Prostate gland (tissue), 2 donors: Measurements from ENCODE around the gene DMAP1. TPM values are rescaled to one million over a fixed set of nuclear protein-coding genes. Genes with fewer than 3 reads are reported as not detected.
A peak's percentile ranks its signal among the peaks of the same experiment; 100 is the strongest.
"Not testable (repeated sequence)": the region's sequence is repeated elsewhere in the genome, so short reads cannot be mapped to it uniquely, and the experiment has no call there.

Source experiments
- DNase-seq: peaks from one replicate; pipeline ENCODE4 v3.0.0-alpha.2; 2019; ENCODE audit warnings: low spot score
- H3K27ac ChIP-seq, 2 donors: fragments of 200-600 bp; sonication (generic); 2 replicates each; pipeline ENCODE4 v1.5.1; 2017 to 2019
- H3K27me3 ChIP-seq: fragments of 200-600 bp; sonication (generic); replicated peaks from 2 replicates; pipeline ENCODE4 v1.5.1; 2019; ENCODE audit not compliant: insufficient read depth
- H3K36me3 ChIP-seq, 2 donors: fragments of 200-600 bp; sonication (generic); 1 replicate in 1 of 2; 2 replicates in 1 of 2; pipeline versions ENCODE4 v1.5.1 to v1.8.1; 2017 to 2019
- H3K4me1 ChIP-seq: fragments of 200-600 bp; sonication (generic); replicated peaks from 2 replicates; pipeline ENCODE4 v1.5.1; 2019
- H3K4me3 ChIP-seq, 2 donors: fragments of 200-600 bp; sonication (generic); 2 replicates each; pipeline ENCODE4 v1.5.1; 2017 to 2019
- H3K9me3 ChIP-seq: fragments of 200-600 bp; sonication (generic); 2 replicates; pipeline ENCODE4 v1.5.1; 2017
- CTCF ChIP-seq, 4 experiments: fragments of 200-600 bp in 2 of 4; fragments of 450-650 bp in 2 of 4; sonication (generic) in 2 of 4; IDR thresholded peaks; 1 replicate in 3 of 4; 2 replicates in 1 of 4; pipeline ENCODE4 v1.5.1; 2016 to 2019; ENCODE audit warnings: antibody characterized with exemption in 4 of 4, mild to moderate bottlenecking in 2 of 4, moderate library complexity in 2 of 4
- POLR2A ChIP-seq: fragments of 450-650 bp; IDR thresholded peaks from one replicate; pipeline ENCODE4 v1.6.1; 2016; ENCODE audit warnings: antibody characterized with exemption, mild to moderate bottlenecking
- POLR2AphosphoS5 ChIP-seq: sonication (generic); formaldehyde crosslinking; IDR thresholded peaks from one replicate; pipeline ENCODE4 v1.6.1; 2017; ENCODE audit warnings: antibody characterized with exemption
- WGBS: methylation state at CpG from one replicate; pipeline ENCODE4 v1.1.5; 2018; 5-methylcytosine and 5-hydroxymethylcytosine counted together
- intact Hi-C: fragments of 100-400 bp; cut with DNase I; formaldehyde crosslinking; loops from one replicate; pipeline ENCODE4 v1.14.2; 2022
- total RNA-seq, 2 donors: library from RNA; depleted of rRNA; stranded (reverse); fragments of >200 nt; gene quantifications; one replicate each; pipeline ENCODE4 v1.1.0, GENCODE V29; 2016

DMAP1 gene
- 10 to 100 TPM; 50.6 to 84.0 TPM for total RNA-seq

GRCh38 chr1:44213222-44214112 lies at the start of gene DMAP1:
TSS of gene DMAP1 (plus strand) at chr1:44213471. CDS start at chr1:44213754, 283 bp downstream.
- Histone ChIP-seq H3K4me1 (peaks cover 8% of the 10 kb centered on the region), H3K36me3 (peaks cover 0 to 4% of the 10 kb centered on the region in 2 donors), H3K27me3 (no peaks in the 10 kb centered on the region), H3K9me3 (no peaks in the 10 kb centered on the region), H3K4me3 (peak within 1 kb of the TSS; percentile 62 to 73), H3K27ac (peak within 1 kb of the TSS; percentile 67 to 76)
- peak; percentile 73 for DNase-seq
- 1% methylated on average over 44 of the region's 44 CpGs for WGBS
- TF ChIP-seq POLR2A (peak; percentile 32), CTCF (IDR thresholded peaks at IDR 0.05) (peak in 2 of 4 experiments; percentile 40 to 47), POLR2AphosphoS5 (peak; percentile 95)
- intact Hi-C loops = loop anchor here (2.0 to 10.0 kb wide), 3 partner anchors 81 to 381 kb away; partner anchors contain the start of gene ERI3

GRCh38 chr1:44168520-44169098 lies 44.7 kb upstream of the DMAP1 start:
- no peaks in the 10 kb centered on the region for H3K9me3 ChIP-seq
- TF ChIP-seq POLR2A (no peak), POLR2AphosphoS5 (no peak), CTCF (IDR thresholded peaks at IDR 0.05) (no peak)
- no peak for DNase-seq
- H3K36me3 ChIP-seq = no peaks in the 10 kb centered on the region
- H3K4me1 ChIP-seq = no peaks in the 10 kb centered on the region
- intact Hi-C loops = no loop called here
- H3K27me3 ChIP-seq = no peaks in the 10 kb centered on the region
- H3K4me3 ChIP-seq = no peak overlapping the region
- H3K27ac ChIP-seq = no peak overlapping the region
- 94% methylated on average over 5 of the region's 5 CpGs for WGBS

GRCh38 chr1:44170281-44170823 lies 42.9 kb upstream of the DMAP1 start:
- H3K27me3 ChIP-seq = no peaks in the 10 kb centered on the region
- no peaks in the 10 kb centered on the region for H3K9me3 ChIP-seq
- intact Hi-C loops = no loop called here
- H3K36me3 ChIP-seq = no peaks in the 10 kb centered on the region
- H3K4me1 ChIP-seq = no peaks in the 10 kb centered on the region
- DNase-seq = no peak
- TF ChIP-seq CTCF (IDR thresholded peaks at IDR 0.05) (no peak), POLR2AphosphoS5 (no peak), POLR2A (no peak)
- H3K4me3 ChIP-seq = no peak overlapping the region
- WGBS = 84% methylated on average over 3 of the region's 3 CpGs
- no peak overlapping the region for H3K27ac ChIP-seq

- intact Hi-C loops = no loop called here
- Histone ChIP-seq H3K9me3 (no peaks in the 10 kb centered on the region), H3K4me3 (no peak overlapping the region), H3K27ac (no peak overlapping the region), H3K36me3 (no peaks in the 10 kb centered on the region), H3K27me3 (no peaks in the 10 kb centered on the region), H3K4me1 (no peaks in the 10 kb centered on the region)
- WGBS = 82% methylated on average over 1 of the region's 1 CpG
- no peak for TF ChIP-seq POLR2A
- no peak for DNase-seq
Observed at GRCh38 chr1:44174630-44175029, 38.6 kb upstream of the DMAP1 start.

GRCh38 chr1:44200336-44200735 lies 12.9 kb upstream of the DMAP1 start:
- 95% methylated on average over 8 of the region's 8 CpGs for WGBS
- no peak for DNase-seq
- no peaks in the 10 kb centered on the region for H3K27me3 ChIP-seq

GRCh38 chr1:44206545-44206944 lies 6.7 kb upstream of the DMAP1 start:
- WGBS = 95% methylated on average over 5 of the region's 5 CpGs
- H3K9me3 ChIP-seq, H3K4me3 ChIP-seq, intact Hi-C loops, DNase-seq, H3K27me3 ChIP-seq, H3K27ac ChIP-seq, H3K4me1 ChIP-seq, H3K36me3 ChIP-seq: not testable (repeated sequence)

More at GRCh38 chr1:44200336-44200735, 12.9 kb upstream of the DMAP1 start:
- intact Hi-C loops = no loop called here
- TF ChIP-seq CTCF (IDR thresholded peaks at IDR 0.05) = no peak
- no peak for TF ChIP-seq POLR2A
- no peak for TF ChIP-seq POLR2AphosphoS5
- Histone ChIP-seq H3K9me3 (no peaks in the 10 kb centered on the region), H3K4me3 (no peak overlapping the region), H3K27ac (no peak overlapping the region), H3K36me3 (no peaks in the 10 kb centered on the region), H3K4me1 (no peaks in the 10 kb centered on the region)
